Fibroblast of skin of left biceps (primary cell): Measurements from ENCODE around the gene TUBA4A.

Experiments used
- DNase-seq, 2 experiments: peaks; one replicate each; pipeline ENCODE4 v3.0.0-alpha.2; 2013; ENCODE audit warnings: low read depth in 2 of 2

TUBA4A gene

GRCh38 chr2:219234331-219234730, 19.4 kb downstream of the TUBA4A start:
- no peak for DNase-seq

- no peak for DNase-seq
Observed at GRCh38 chr2:219230059-219230540, 23.6 kb downstream of the TUBA4A start.

GRCh38 chr2:219229305-219230058, 24.2 kb downstream of the TUBA4A start, which contains the start of the genes ANKZF1 and ATG9A:
ANKZF1 (plus strand) TSS chr2:219229806; CDS start chr2:219230258, 452 bp downstream.
ATG9A (minus strand) TSS chr2:219229636; CDS start chr2:219228024, 1,612 bp downstream.
- DNase-seq = peak; percentile 93 to 95

- no peak for DNase-seq
Observed at GRCh38 chr2:219228911-219229304, 24.8 kb downstream of the TUBA4A start.

- DNase-seq = no peak
Observed at GRCh38 chr2:219228041-219228910, 25.4 kb downstream of the TUBA4A start.

GRCh38 chr2:219225350-219225749, 28.4 kb downstream of the TUBA4A start:
- DNase-seq = no peak

- DNase-seq = no peak
Observed at GRCh38 chr2:219223831-219224610, 29.7 kb downstream of the TUBA4A start.

- no peak for DNase-seq
Observed at GRCh38 chr2:219221957-219222518, 31.7 kb downstream of the TUBA4A start.

- DNase-seq = no peak
Observed at GRCh38 chr2:219220652-219221402, 32.9 kb downstream of the TUBA4A start.

GRCh38 chr2:219219784-219220532, 33.8 kb downstream of the TUBA4A start:
- no peak for DNase-seq

GRCh38 chr2:219218732-219219701, 34.7 kb downstream of the TUBA4A start, which contains the start of gene ABCB6:
ABCB6 (minus strand) TSS chr2:219218958; CDS start chr2:219218673, 285 bp downstream.
- DNase-seq = peak; percentile 89 to 90

- peak in 1 of 2 experiments; percentile 24 for DNase-seq
Observed at GRCh38 chr2:219218217-219218731, 35.4 kb downstream of the TUBA4A start.

GRCh38 chr2:219216535-219216915, 37.2 kb downstream of the TUBA4A start:
- DNase-seq = no peak

GRCh38 chr2:219215871-219216534, 37.7 kb downstream of the TUBA4A start:
- no peak for DNase-seq

- no peak for DNase-seq
Observed at GRCh38 chr2:219214786-219215185, 38.9 kb downstream of the TUBA4A start.

GRCh38 chr2:219214141-219214540, 39.6 kb downstream of the TUBA4A start:
- no peak for DNase-seq

- no peak for DNase-seq
Observed at GRCh38 chr2:219213486-219214071, 40.1 kb downstream of the TUBA4A start.
